ENCODE data around the gene LAMB1.

The LAMB1 gene

DNA sequence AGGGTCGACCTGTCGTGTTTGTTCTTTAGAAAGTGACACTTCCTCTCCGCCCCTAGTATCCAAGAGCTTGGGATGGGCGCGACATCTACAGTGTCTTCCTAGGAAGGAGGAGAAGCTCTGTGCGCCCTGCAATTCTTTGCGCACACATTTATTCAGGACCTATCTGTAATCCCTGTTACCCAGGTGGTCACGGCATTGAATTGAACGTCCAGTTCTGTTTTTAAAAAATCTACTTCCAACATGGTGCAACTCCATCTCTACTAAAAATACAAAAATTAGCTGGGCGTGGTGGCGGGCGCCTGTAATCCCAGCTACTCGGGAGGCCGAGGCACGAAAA lies 606 bp upstream of the LAMB1 start:
- H3K23ac ChIP-seq (ENCODE audit: low read length in 2 of 2) = peak overlapping the region in 1 of 2 experiments; percentile 14
- no peak overlapping the region for H4K91ac ChIP-seq (ENCODE audit: low read length)
- H3K9ac ChIP-seq (ENCODE audit: low read length) = peak overlapping the region; percentile 92
- WGBS = 39% methylated on average over 15 of the region's 15 CpGs
- peak overlapping the region; percentile 9 to 79 for H2BK12ac ChIP-seq (ENCODE audit: low read length in 2 of 2)
- H2AFZ ChIP-seq (ENCODE audit: low read depth, low read length) = no peak overlapping the region
- DNase-seq = no peak
- H3K79me1 ChIP-seq (replicated peaks; ENCODE audit: low read length, poor library complexity, severe bottlenecking) = peaks cover 4% of the 10 kb centered on the region
- H3K4me1 ChIP-seq (ENCODE audit: control insufficient read depth, insufficient read depth, low read depth, low read length) = peaks cover 13% of the 10 kb centered on the region
- H3K4ac ChIP-seq (ENCODE audit: low read depth in 1 of 2, low read length in 2 of 2) = peak overlapping the region in 1 of 2 experiments; percentile 47
- H3K36me3 ChIP-seq (ENCODE audit: control insufficient read depth in 1 of 2, insufficient read depth in 2 of 2, low read depth in 1 of 2, low read length in 2 of 2) = peaks cover 12 to 26% of the 10 kb centered on the region in 2 experiments
- no peaks in the 10 kb centered on the region for H3K27me3 ChIP-seq (ENCODE audit: control insufficient read depth in 1 of 2, insufficient read depth in 1 of 2, low read length in 2 of 2)
- H3K9me3 ChIP-seq (ENCODE audit: control insufficient read depth, low read length) = no peaks in the 10 kb centered on the region
- H2BK5ac ChIP-seq (ENCODE audit: low read depth, low read length, poor library complexity, severe bottlenecking) = peak overlapping the region; percentile 87
- H2AK5ac ChIP-seq (ENCODE audit: low read length, severe bottlenecking) = no peak overlapping the region
- peak overlapping the region; percentile 97 for H2BK120ac ChIP-seq (ENCODE audit: low read depth, low read length)
- peak overlapping the region; percentile 99 for H3K27ac ChIP-seq (ENCODE audit: low read length, poor library complexity, severe bottlenecking)
- peak overlapping the region; percentile 61 for H3K4me2 ChIP-seq (ENCODE audit: low read length, poor library complexity, severe bottlenecking)
- H4K8ac ChIP-seq (ENCODE audit: low read length) = peak overlapping the region; percentile 66
- H3K14ac ChIP-seq (ENCODE audit: low read length in 2 of 2) = peak overlapping the region in 1 of 2 experiments; percentile 37
- peak overlapping the region; percentile 87 to 94 for H3K4me3 ChIP-seq (ENCODE audit: insufficient read depth in 1 of 2, low read depth in 1 of 2, low read length in 2 of 2)
- no peak overlapping the region for H2BK15ac ChIP-seq (ENCODE audit: low read depth, poor library complexity, severe bottlenecking)
- H3K18ac ChIP-seq (ENCODE audit: low read depth in 1 of 2, low read length in 2 of 2) = peak overlapping the region in 1 of 2 experiments; percentile 94

DNA sequence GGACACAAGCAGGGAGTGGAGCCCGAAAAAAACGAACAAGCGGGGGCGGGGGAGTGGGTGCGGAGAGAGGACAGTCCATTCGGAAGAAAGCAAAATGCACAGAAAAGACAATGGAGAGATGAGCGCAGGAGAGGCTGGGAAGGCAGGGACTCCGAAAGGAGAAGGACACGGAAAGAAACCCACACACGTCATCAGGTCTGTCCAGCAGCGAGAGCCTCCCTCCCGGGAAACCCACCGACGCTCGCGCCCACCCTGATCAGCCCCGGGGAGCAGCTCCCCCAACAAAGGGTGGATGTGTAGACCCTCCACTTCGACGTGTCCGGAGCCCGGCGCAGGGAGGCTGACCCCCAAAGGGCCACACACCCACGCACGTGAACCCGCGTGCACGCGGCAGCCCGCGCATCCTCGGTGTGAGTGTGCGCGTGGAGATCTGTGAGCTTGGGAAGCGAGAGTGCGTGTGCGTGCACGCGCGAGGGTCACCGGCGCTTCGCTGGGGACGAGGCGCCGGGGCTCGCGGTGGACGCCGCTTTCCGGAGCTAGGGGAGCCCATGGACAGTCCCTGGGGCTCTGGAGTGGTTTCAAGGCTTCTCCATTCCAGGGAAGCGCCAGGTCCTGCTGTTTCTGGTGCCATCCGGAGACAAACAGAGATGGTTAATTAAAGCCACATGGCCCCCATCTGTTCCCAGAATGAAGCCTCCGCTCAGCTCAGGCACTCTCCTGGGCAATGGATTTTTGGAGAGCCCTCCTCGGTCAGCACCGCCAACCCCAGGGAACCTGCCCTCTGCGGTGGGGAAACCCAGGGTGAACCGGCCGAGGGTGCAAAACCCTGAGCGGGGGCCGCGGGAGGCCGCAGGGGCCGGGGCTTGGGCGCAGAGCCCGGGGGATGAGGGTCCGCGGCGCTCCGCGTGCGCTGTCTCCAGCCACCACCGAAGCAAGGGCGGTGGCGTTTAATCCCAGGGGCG lies 916 bp downstream of the LAMB1 start:
- peak overlapping the region; percentile 95 for H4K8ac ChIP-seq (ENCODE audit: low read length)
- peak overlapping the region; percentile 96 to 97 for H3K4ac ChIP-seq (ENCODE audit: low read depth in 1 of 2, low read length in 2 of 2)
- peak overlapping the region; percentile 64 to 66 for H3K23ac ChIP-seq (ENCODE audit: low read length in 2 of 2)
- H2BK15ac ChIP-seq (ENCODE audit: low read depth, poor library complexity, severe bottlenecking) = peak overlapping the region; percentile 85
- peak overlapping the region; percentile 94 for H4K91ac ChIP-seq (ENCODE audit: low read length)
- peak overlapping the region; percentile 96 for H2BK5ac ChIP-seq (ENCODE audit: low read depth, low read length, poor library complexity, severe bottlenecking)
- H3K27ac ChIP-seq (ENCODE audit: low read length, poor library complexity, severe bottlenecking) = peak overlapping the region; percentile 99
- peak overlapping the region; percentile 54 for H2AK5ac ChIP-seq (ENCODE audit: low read length, severe bottlenecking)
- no peaks in the 10 kb centered on the region for H3K27me3 ChIP-seq (ENCODE audit: control insufficient read depth in 1 of 2, insufficient read depth in 1 of 2, low read length in 2 of 2)
- H2AFZ ChIP-seq (ENCODE audit: low read depth, low read length) = no peak overlapping the region
- H3K9ac ChIP-seq (ENCODE audit: low read length) = peak overlapping the region; percentile 92
- peak overlapping the region; percentile 55 to 82 for H2BK12ac ChIP-seq (ENCODE audit: low read length in 2 of 2)
- peak; percentile 59 for DNase-seq
- H3K18ac ChIP-seq (ENCODE audit: low read depth in 1 of 2, low read length in 2 of 2) = peak overlapping the region; percentile 97 to 98
- peak overlapping the region; percentile 97 for H2BK120ac ChIP-seq (ENCODE audit: low read depth, low read length)
- peak overlapping the region; percentile 68 to 98 for H3K14ac ChIP-seq (ENCODE audit: low read length in 2 of 2)
- H3K4me1 ChIP-seq (ENCODE audit: control insufficient read depth, insufficient read depth, low read depth, low read length) = peaks cover 13% of the 10 kb centered on the region
- peak overlapping the region; percentile 87 to 94 for H3K4me3 ChIP-seq (ENCODE audit: insufficient read depth in 1 of 2, low read depth in 1 of 2, low read length in 2 of 2)
- H3K36me3 ChIP-seq (ENCODE audit: control insufficient read depth in 1 of 2, insufficient read depth in 2 of 2, low read depth in 1 of 2, low read length in 2 of 2) = peaks cover 14 to 42% of the 10 kb centered on the region in 2 experiments
- WGBS = under 1% methylated on average over 75 of the region's 75 CpGs
- peaks cover 4% of the 10 kb centered on the region for H3K79me1 ChIP-seq (replicated peaks; ENCODE audit: low read length, poor library complexity, severe bottlenecking)
- H3K9me3 ChIP-seq (ENCODE audit: control insufficient read depth, low read length) = no peaks in the 10 kb centered on the region
- H3K4me2 ChIP-seq (ENCODE audit: low read length, poor library complexity, severe bottlenecking) = peak overlapping the region; percentile 61

DNA sequence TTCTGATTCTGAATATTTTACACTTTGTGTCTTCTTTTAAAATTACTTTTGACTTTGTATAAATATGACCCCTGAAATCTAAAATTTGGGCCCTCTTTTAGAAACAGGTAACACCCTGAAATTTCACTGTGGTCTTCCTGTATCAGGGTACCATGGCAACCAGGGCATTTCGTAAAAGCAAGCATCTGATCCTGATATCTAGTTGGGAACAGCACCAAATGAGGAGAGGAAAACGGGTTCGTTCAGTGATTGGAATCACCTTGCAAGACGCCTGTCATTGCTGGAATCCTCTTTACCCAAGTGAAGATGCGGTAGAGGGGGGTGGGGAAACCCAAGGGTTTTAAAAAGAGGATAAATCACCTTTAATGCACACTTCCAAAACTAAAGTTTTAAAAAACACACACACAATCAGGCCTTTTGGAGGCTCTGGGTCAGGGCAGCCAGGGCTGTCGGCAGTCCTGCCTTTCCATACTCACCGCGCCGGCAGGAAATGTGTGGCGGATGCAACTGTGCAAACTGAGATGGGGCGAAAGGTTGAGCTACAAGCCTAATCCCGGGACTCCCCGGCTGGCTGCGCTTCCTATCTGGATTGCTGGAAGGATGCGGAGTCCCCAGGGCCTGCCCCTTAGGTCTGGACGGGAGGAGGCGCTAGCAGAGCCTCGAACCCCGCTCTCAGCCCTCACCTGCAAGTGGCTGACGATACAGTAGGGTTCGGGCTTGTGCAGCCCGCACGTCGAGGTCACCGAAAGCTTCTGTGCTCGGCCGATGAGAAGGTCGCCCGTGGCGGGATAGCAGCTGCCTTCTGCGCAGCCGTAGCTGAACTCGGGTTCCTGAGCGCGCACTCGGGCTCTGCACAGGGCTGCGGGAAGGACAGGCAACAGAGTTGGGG lies 1.8 kb downstream of the LAMB1 start:
- Histone ChIP-seq H2BK15ac (ENCODE audit: low read depth, poor library complexity, severe bottlenecking) (peak overlapping the region; percentile 63), H2AK5ac (ENCODE audit: low read length, severe bottlenecking) (peak overlapping the region; percentile 54), H2BK12ac (ENCODE audit: low read length in 2 of 2) (peak overlapping the region in 1 of 2 experiments; percentile 27), H3K4me3 (ENCODE audit: insufficient read depth in 1 of 2, low read depth in 1 of 2, low read length in 2 of 2) (peak overlapping the region; percentile 87 to 94), H3K14ac (ENCODE audit: low read length in 2 of 2) (peak overlapping the region; percentile 38 to 90), H3K9ac (ENCODE audit: low read length) (peak overlapping the region; percentile 92), H3K4me2 (ENCODE audit: low read length, poor library complexity, severe bottlenecking) (peak overlapping the region; percentile 61), H3K18ac (ENCODE audit: low read depth in 1 of 2, low read length in 2 of 2) (peak overlapping the region; percentile 92 to 98), H3K4me1 (ENCODE audit: control insufficient read depth, insufficient read depth, low read depth, low read length) (peaks cover 13% of the 10 kb centered on the region), H3K23ac (ENCODE audit: low read length in 2 of 2) (peak overlapping the region in 1 of 2 experiments; percentile 66), H3K36me3 (ENCODE audit: control insufficient read depth in 1 of 2, insufficient read depth in 2 of 2, low read depth in 1 of 2, low read length in 2 of 2) (peaks cover 14 to 51% of the 10 kb centered on the region in 2 experiments), H3K79me1 (replicated peaks; ENCODE audit: low read length, poor library complexity, severe bottlenecking) (peaks cover 4% of the 10 kb centered on the region), H4K8ac (ENCODE audit: low read length) (peak overlapping the region; percentile 95), H3K27me3 (ENCODE audit: control insufficient read depth in 1 of 2, insufficient read depth in 1 of 2, low read length in 2 of 2) (no peaks in the 10 kb centered on the region), H3K4ac (ENCODE audit: low read depth in 1 of 2, low read length in 2 of 2) (peak overlapping the region; percentile 86 to 96), H2AFZ (ENCODE audit: low read depth, low read length) (no peak overlapping the region), H2BK120ac (ENCODE audit: low read depth, low read length) (no peak overlapping the region), H2BK5ac (ENCODE audit: low read depth, low read length, poor library complexity, severe bottlenecking) (peak overlapping the region; percentile 81), H4K91ac (ENCODE audit: low read length) (peak overlapping the region; percentile 93), H3K9me3 (ENCODE audit: control insufficient read depth, low read length) (no peaks in the 10 kb centered on the region), H3K27ac (ENCODE audit: low read length, poor library complexity, severe bottlenecking) (peak overlapping the region; percentile 99)
- WGBS = 5% methylated on average over 35 of the region's 37 CpGs
- peak; percentile 58 for DNase-seq
